GM10266 (cell line): ENCODE measurements around the gene LRRN2.

Source experiments
- DNase-seq: peaks from one replicate; pipeline ENCODE4 v3.0.0; 2012; ENCODE audit errors: extremely low spot score
- TF ChIP-seq, protein P1 (sequence below): IDR thresholded peaks from 2 replicates; pipeline ENCODE4 v1.5.1; 2012; ENCODE audit warnings: mild to moderate bottlenecking, low read depth; ENCODE audit not compliant: control insufficient read depth, insufficient read depth; ENCODE audit errors: missing control alignments

The LRRN2 gene

DNA sequence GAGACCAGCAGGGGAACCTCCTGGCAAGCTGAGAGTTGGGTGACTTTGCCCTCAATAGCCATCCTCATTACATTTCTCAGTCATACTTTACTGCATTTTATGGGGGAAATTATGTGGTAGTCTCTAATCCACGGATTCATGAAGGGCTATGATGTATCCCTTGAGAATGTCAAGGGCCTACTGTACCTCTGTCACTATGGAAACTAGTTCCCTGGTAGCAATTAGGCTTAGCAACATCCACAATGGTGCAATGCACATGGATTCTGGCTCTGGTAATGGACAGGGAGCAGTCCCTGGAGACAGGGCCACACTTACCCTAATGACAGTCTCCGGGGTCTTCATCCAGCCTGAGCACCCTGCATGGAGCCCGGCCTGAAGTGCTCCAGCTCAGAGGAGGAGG, 26.5 kb downstream of the LRRN2 start:
- no peak for DNase-seq
- TF ChIP-seq, protein P1, sequence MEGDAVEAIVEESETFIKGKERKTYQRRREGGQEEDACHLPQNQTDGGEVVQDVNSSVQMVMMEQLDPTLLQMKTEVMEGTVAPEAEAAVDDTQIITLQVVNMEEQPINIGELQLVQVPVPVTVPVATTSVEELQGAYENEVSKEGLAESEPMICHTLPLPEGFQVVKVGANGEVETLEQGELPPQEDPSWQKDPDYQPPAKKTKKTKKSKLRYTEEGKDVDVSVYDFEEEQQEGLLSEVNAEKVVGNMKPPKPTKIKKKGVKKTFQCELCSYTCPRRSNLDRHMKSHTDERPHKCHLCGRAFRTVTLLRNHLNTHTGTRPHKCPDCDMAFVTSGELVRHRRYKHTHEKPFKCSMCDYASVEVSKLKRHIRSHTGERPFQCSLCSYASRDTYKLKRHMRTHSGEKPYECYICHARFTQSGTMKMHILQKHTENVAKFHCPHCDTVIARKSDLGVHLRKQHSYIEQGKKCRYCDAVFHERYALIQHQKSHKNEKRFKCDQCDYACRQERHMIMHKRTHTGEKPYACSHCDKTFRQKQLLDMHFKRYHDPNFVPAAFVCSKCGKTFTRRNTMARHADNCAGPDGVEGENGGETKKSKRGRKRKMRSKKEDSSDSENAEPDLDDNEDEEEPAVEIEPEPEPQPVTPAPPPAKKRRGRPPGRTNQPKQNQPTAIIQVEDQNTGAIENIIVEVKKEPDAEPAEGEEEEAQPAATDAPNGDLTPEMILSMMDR = no peak

DNA sequence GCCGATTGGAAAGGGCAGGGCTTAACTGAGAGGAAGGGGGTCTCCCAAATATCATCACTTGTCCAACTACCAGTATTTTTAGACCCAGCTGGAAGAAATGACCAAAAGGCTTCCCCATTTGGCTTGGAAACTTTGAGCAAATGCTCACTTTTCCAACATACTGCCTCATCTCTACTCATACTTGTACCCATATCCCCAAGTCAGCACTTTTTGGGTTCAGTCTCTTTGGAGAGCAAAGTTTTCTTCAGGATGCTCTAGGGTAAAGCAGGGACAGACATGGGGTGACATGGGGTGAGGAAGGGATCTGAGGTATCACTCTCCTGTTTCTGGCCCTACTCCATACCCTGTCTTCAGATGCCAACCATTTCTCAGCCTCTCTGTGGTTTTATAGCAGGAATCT, 27.2 kb downstream of the LRRN2 start:
- TF ChIP-seq, protein P1 = no peak
- no peak for DNase-seq

DNA sequence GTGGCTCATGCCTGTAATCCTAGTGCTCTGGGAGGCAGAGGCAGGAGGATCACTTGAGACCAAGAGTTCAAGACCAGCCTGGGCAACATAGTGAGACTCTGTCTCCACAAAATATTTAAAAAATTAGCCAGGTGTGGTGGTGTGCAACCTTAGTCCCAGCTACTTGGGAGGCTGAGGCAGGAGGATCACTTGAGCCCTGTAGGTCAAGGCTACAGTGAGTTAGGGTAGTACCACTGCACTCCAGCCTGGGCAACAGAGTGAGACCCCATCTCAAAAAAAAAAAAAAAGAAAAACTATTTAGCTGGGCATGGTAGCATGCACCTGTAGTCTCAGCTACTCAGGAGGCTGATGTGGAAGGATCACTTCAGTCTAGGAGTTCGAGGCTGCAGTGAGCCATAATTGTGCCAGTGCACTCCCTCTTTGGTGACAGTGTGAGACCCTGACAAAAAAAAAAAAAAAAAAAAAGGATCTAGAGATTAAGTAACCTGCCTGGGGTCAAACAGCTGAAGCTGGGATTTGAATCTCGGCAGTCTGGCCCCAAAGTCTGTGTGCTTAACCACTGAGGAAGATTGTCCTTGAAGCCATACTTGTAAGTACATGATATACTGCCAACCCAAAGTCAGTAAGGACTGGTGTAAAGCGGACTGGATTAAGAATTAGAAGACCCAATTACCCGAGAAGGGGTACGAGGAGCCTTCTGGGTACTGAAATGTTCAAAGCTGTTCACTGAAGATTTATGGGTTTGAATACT, 31.8 kb downstream of the LRRN2 start:
- no peak for DNase-seq
- TF ChIP-seq, protein P1 = no peak

DNA sequence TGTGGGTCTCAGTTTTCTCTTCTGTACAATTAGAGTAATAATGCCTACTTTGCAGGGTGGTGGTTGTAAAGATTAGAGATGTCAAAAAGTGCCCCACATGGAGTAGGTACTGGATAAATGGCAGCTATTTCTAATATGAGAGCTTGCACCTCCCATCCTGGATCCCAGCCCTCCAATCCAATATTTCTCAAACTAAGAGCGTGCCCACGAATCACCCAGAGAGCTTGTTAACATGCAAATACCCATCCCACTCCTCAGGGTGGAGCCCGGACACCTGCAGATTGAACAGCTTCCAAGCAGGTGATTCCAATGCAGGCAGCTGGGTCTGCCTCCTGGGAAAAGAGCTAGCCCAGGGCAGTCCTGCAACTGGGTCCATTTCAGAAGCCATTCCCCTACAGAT, 33.0 kb downstream of the LRRN2 start:
- TF ChIP-seq, protein P1 = no peak
- no peak for DNase-seq

DNA sequence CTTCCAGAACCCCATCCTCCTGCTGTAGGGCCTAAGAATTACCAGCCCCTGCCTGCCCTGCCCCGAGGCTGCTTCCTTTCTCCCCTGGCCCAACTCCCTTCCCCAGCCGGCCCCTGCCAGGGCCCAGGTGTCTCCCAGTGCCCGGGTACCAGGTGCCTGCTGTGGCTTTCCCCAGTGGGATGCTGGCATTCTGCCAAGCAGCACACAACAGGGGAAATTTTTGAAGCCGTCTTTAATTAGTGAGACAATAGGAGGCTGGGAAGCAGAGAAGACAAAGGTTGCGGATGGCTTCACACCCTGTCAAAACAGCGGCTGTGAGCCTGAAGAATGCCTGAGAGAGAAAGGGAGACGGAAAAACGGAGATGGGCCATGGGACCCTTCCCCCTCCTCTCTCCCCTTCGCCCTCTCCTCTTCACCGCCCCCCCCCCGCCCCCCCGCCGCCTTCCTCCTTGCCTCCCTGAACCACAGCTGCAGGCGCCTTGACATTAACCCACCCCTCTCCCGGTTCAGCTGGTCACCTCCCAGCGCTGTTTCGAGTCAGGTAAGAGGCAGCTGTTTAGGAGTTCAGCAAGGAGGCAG, 33.6 kb downstream of the LRRN2 start:
- DNase-seq = no peak

DNA sequence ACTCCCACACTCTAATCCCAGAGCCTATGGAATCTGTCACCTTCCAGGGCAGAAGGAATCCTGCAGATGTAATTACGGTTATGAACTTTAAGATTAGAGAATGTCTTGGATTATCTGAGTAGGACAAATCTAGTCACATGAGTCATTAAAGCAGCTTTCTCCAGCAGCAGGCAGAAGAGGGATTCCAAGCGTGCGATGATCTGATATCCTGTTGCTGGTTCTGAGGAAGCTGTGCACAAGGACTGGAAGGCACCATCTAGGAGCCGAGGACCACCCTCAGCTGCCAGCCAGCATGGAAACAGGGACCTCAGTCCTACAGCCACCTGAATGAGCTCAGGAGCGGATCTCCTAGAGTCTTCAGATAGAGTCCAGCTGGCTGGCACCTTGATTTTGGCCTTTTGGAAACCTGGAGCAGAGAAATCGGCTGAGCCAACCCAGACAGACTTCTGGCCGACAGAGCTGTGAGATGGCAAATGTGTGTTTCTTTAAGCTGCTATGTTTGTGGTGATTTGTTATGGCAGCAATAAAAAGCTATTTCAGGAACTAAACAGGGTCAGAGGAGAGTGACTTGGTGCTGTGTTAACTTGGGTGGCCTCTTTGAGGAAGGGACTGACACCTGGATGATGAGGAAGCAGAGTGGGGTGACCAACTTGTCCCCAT, 34.5 kb downstream of the LRRN2 start:
- no peak for DNase-seq
- TF ChIP-seq, protein P1 = no peak

More for the DNA sequence above, 33.6 kb downstream of the LRRN2 start:
- TF ChIP-seq, protein P1 = no peak

DNA sequence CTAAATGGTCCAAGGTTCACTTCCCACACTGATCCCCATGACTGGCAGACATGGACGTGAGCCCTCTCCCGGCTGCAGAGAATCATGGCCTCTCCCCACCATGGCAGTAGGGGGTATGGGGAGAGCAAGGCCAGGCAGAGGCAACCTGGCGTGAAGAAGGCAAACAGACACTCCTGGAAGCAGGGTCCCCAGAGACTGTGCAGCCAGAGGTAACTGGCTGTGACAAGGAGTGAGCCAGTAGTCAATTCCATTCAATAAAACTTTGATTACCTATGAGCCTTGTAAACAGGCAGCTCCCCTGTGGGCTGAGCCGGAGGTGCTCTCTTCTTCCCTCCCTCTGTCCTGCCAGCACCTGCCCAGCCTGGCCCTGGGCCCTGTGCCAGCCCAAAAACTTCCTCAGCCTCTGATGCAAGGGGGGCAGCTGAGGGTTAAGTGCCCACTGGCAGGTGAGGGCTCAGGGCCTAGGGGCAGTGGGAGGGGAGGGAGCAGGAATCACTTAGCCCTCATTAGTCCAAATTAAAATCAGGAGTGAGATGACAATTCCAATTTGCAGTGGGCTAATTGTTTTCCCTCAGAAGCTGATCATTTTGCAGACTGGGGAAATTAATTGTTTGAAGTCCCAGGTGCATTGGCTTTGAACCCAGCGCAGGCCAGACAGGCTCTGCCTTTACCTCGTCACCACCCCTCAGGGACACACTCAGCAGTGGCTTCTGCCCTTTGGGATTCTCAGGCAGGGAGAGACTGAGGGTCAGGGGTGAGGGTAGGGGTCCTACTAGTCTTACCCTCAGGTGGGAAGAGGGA, 35.6 kb downstream of the LRRN2 start:
- no peak for DNase-seq
- TF ChIP-seq, protein P1 = no peak
